Ammon's horn (tissue), 1 donor: Measurements from ENCODE around the gene SRXN1.

Experiments used
- DNase-seq: peaks from one replicate; pipeline ENCODE4 v3.0.0-alpha.2; 2016; ENCODE audit warnings: low spot score

Gene SRXN1

GRCh38 chr20:635893-636338, 17.1 kb downstream of the SRXN1 start:
- no peak for DNase-seq

- DNase-seq = no peak
Observed at GRCh38 chr20:635028-635892, 17.7 kb downstream of the SRXN1 start.

- peak; percentile 77 for DNase-seq
Observed at GRCh38 chr20:634148-634925, 18.7 kb downstream of the SRXN1 start.

- DNase-seq = no peak
Observed at GRCh38 chr20:631101-631500, 21.9 kb downstream of the SRXN1 start.

GRCh38 chr20:626579-626978, 26.4 kb downstream of the SRXN1 start:
- DNase-seq = no peak

- DNase-seq = no peak
Observed at GRCh38 chr20:625360-625932, 27.6 kb downstream of the SRXN1 start.

GRCh38 chr20:623704-624103, 29.3 kb downstream of the SRXN1 start:
- DNase-seq = no peak

- no peak for DNase-seq
Observed at GRCh38 chr20:623021-623420, 30.0 kb downstream of the SRXN1 start.

- DNase-seq = no peak
Observed at GRCh38 chr20:622161-622560, 30.8 kb downstream of the SRXN1 start.

GRCh38 chr20:621125-621756, 31.8 kb downstream of the SRXN1 start:
- DNase-seq = no peak

- DNase-seq = no peak
Observed at GRCh38 chr20:620246-620645, 32.8 kb downstream of the SRXN1 start.

- DNase-seq = no peak
Observed at GRCh38 chr20:618980-619379, 34.0 kb downstream of the SRXN1 start.

- DNase-seq = no peak
Observed at GRCh38 chr20:617934-618690, 34.9 kb downstream of the SRXN1 start.

GRCh38 chr20:615514-615913, 37.5 kb downstream of the SRXN1 start:
- no peak for DNase-seq

GRCh38 chr20:611843-612185, 41.2 kb downstream of the SRXN1 start:
- DNase-seq = no peak

GRCh38 chr20:611047-611842, 41.8 kb downstream of the SRXN1 start:
- no peak for DNase-seq

GRCh38 chr20:610130-611046, 42.6 kb downstream of the SRXN1 start, which contains the start of gene TCF15:
TCF15 (minus strand) TSS chr20:610309; CDS start chr20:610237, 72 bp downstream.
- no peak for DNase-seq

- no peak for DNase-seq
Observed at GRCh38 chr20:609371-609964, 43.5 kb downstream of the SRXN1 start.

GRCh38 chr20:608970-609369, 44.0 kb downstream of the SRXN1 start:
- DNase-seq = no peak
